ENCODE results near the gene C1orf87. TPM values are rescaled to one million over a fixed set of nuclear protein-coding genes. Genes with fewer than 3 reads are reported as not detected.

Gene C1orf87
- total and polyA plus RNA-seq, 4 donors: 4.3 to 13.8 (median 7.7) TPM

DNA sequence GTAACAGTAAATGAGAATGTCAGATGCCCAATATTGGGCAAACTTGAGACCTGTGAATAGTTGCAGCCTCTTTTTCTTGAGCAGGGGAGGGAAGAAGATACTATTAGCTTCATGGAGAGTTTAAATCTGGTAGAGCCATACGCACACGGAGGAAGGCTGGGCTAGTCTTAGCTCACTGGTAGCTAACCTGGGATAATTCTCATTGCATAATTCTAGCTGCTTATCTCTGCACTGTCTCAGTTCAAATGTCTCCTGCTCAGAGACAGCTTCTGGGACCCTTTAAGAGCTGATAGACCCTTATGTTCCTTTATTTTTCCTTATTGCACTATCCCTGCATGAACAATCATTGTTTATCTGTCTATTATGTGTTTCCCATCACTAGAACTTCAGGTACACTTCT lies 8.4 kb downstream of the C1orf87 start:
- no peaks in the 10 kb centered on the region for H3K9me3 ChIP-seq (ENCODE audit: control insufficient read depth in 4 of 4, insufficient read depth in 3 of 4, low read length in 3 of 4)
- ATAC-seq (ENCODE audit: insufficient read depth, low FRiP score) (no peak), DNase-seq (no peak)
- no peak overlapping the region for H3K4me3 ChIP-seq
- no peak overlapping the region for H3K9ac ChIP-seq (ENCODE audit: insufficient read depth in 1 of 2, low read length in 2 of 2)
- no peaks in the 10 kb centered on the region for H3K27me3 ChIP-seq (ENCODE audit: control insufficient read depth in 3 of 3, insufficient read depth in 3 of 3, low read length in 2 of 3)
- peaks cover 0 to 10% (median 0%) of the 10 kb centered on the region in 5 donors for H3K4me1 ChIP-seq (ENCODE audit: control insufficient read depth in 5 of 5, insufficient read depth in 5 of 5, low read length in 5 of 5)
- H3K27ac ChIP-seq (ENCODE audit: low read depth in 1 of 2, low read length in 1 of 2): no peak overlapping the region
- H3K36me3 ChIP-seq (ENCODE audit: control insufficient read depth in 4 of 4, insufficient read depth in 4 of 4, low read length in 4 of 4): no peaks in the 10 kb centered on the region
- 80 to 95% methylated on average over 2 of the region's 2 CpGs for WGBS, 2 donors
- TF ChIP-seq, protein P1, sequence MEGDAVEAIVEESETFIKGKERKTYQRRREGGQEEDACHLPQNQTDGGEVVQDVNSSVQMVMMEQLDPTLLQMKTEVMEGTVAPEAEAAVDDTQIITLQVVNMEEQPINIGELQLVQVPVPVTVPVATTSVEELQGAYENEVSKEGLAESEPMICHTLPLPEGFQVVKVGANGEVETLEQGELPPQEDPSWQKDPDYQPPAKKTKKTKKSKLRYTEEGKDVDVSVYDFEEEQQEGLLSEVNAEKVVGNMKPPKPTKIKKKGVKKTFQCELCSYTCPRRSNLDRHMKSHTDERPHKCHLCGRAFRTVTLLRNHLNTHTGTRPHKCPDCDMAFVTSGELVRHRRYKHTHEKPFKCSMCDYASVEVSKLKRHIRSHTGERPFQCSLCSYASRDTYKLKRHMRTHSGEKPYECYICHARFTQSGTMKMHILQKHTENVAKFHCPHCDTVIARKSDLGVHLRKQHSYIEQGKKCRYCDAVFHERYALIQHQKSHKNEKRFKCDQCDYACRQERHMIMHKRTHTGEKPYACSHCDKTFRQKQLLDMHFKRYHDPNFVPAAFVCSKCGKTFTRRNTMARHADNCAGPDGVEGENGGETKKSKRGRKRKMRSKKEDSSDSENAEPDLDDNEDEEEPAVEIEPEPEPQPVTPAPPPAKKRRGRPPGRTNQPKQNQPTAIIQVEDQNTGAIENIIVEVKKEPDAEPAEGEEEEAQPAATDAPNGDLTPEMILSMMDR (IDR thresholded peaks at IDR 0.05; ENCODE audit: control extremely low read depth, extremely low read depth): no peak

DNA sequence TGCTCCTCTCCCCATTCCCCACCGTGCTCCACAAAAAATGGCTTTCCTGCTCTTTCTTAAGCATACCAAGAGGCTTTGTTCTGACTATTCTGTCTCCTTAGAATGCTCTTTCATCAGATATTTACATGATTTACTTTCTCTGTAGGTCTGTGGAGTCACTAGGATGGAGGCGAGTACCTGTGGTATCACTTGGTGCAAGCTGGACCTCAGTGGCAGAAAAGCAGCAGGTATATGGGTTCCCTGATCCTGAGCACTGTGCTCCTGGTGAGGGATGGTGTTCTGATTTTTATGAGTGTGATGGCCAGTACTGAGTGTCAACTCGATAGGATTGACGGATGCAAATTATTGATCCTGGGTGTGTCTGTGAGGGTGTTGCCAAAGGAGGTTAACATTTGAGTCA lies 10.0 kb downstream of the C1orf87 start:
- H3K9ac ChIP-seq (ENCODE audit: insufficient read depth in 1 of 2, low read length in 2 of 2): no peak overlapping the region
- H3K9me3 ChIP-seq (ENCODE audit: control insufficient read depth in 4 of 4, insufficient read depth in 3 of 4, low read length in 3 of 4): no peaks in the 10 kb centered on the region
- H3K4me3 ChIP-seq: no peak overlapping the region
- ATAC-seq (ENCODE audit: insufficient read depth, low FRiP score) (no peak), DNase-seq (no peak)
- no peaks in the 10 kb centered on the region for H3K27me3 ChIP-seq (ENCODE audit: control insufficient read depth in 3 of 3, insufficient read depth in 3 of 3, low read length in 2 of 3)
- WGBS, 2 donors: 85 to 87% methylated on average over 4 of the region's 4 CpGs
- no peak overlapping the region for H3K27ac ChIP-seq (ENCODE audit: low read depth in 1 of 2, low read length in 1 of 2)
- no peaks in the 10 kb centered on the region for H3K36me3 ChIP-seq (ENCODE audit: control insufficient read depth in 4 of 4, insufficient read depth in 4 of 4, low read length in 4 of 4)
- TF ChIP-seq, protein P1 (IDR thresholded peaks at IDR 0.05; ENCODE audit: control extremely low read depth, extremely low read depth): no peak
- peaks cover 0 to 3% (median 0%) of the 10 kb centered on the region in 5 donors for H3K4me1 ChIP-seq (ENCODE audit: control insufficient read depth in 5 of 5, insufficient read depth in 5 of 5, low read length in 5 of 5)

DNA sequence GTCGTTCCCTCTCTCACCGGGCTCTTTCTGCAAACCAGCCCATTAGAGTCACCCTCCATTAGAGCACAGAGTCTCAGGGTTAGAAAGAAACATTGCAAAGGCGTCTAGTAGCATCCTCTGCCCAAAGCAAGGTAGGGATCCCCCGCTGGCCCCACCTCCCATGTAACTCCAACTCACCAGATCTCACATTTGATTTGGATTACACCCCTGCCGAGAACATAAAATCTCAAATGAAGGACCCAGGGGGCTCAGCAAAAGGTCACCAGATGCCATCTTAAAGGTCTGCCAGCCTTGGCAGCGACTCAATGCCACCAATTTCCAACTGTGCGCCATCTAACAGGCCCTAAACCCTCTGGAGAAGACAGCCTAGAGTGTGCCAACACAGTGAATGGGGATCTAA lies 14.1 kb downstream of the C1orf87 start:
- no peaks in the 10 kb centered on the region for H3K27me3 ChIP-seq (ENCODE audit: control insufficient read depth in 3 of 3, insufficient read depth in 3 of 3, low read length in 2 of 3)
- no peak overlapping the region for H3K4me3 ChIP-seq
- H3K36me3 ChIP-seq (ENCODE audit: control insufficient read depth in 4 of 4, insufficient read depth in 4 of 4, low read length in 4 of 4): no peaks in the 10 kb centered on the region
- no peaks in the 10 kb centered on the region for H3K4me1 ChIP-seq (ENCODE audit: control insufficient read depth in 5 of 5, insufficient read depth in 5 of 5, low read length in 5 of 5)
- WGBS, 2 donors: 93 to 96% methylated on average over 7 of the region's 7 CpGs
- ATAC-seq (ENCODE audit: insufficient read depth, low FRiP score) (no peak), DNase-seq (no peak)
- H3K9ac ChIP-seq (ENCODE audit: insufficient read depth in 1 of 2, low read length in 2 of 2): no peak overlapping the region
- H3K27ac ChIP-seq (ENCODE audit: low read depth in 1 of 2, low read length in 1 of 2): no peak overlapping the region
- no peaks in the 10 kb centered on the region for H3K9me3 ChIP-seq (ENCODE audit: control insufficient read depth in 4 of 4, insufficient read depth in 3 of 4, low read length in 3 of 4)
- TF ChIP-seq, protein P1 (IDR thresholded peaks at IDR 0.05; ENCODE audit: control extremely low read depth, extremely low read depth): no peak

DNA sequence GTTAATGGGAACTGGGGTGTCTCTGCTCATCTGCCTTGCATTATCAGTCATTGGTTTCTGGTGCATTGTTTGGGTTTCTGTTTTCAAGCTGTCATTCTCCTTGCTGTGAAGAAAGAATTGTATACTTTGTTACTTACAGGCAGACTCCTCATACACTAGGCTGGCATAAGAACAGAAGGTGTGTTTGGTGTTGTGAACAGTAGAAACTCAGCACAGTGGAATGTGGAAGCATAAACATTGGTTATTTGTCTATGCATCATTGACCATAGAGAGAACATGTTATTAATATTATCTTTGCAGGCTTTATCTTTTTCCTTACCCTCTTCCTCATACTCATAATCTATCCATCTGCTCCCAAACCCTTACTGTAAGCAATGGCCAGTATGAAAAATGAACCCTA lies 18.2 kb downstream of the C1orf87 start:
- Histone ChIP-seq H3K9ac (ENCODE audit: insufficient read depth in 1 of 2, low read length in 2 of 2) (no peak overlapping the region), H3K36me3 (ENCODE audit: control insufficient read depth in 4 of 4, insufficient read depth in 4 of 4, low read length in 4 of 4) (no peaks in the 10 kb centered on the region), H3K4me3 (no peak overlapping the region), H3K27ac (ENCODE audit: low read depth in 1 of 2, low read length in 1 of 2) (no peak overlapping the region), H3K4me1 (ENCODE audit: control insufficient read depth in 5 of 5, insufficient read depth in 5 of 5, low read length in 5 of 5) (peaks cover 0 to 3% (median 0%) of the 10 kb centered on the region in 5 donors), H3K9me3 (ENCODE audit: control insufficient read depth in 4 of 4, insufficient read depth in 3 of 4, low read length in 3 of 4) (peaks cover 0 to 4% (median 0%) of the 10 kb centered on the region in 4 donors), H3K27me3 (ENCODE audit: control insufficient read depth in 3 of 3, insufficient read depth in 3 of 3, low read length in 2 of 3) (no peaks in the 10 kb centered on the region)
- no peak for DNase-seq
- TF ChIP-seq, protein P1 (IDR thresholded peaks at IDR 0.05; ENCODE audit: control extremely low read depth, extremely low read depth): no peak
- ATAC-seq (ENCODE audit: insufficient read depth, low FRiP score): no peak
